ENCODE measurements around the gene PRLR.
"Not testable (repeated sequence)": the region's sequence is repeated elsewhere in the genome, so short reads cannot be mapped to it uniquely, and the experiment has no call there.

The PRLR gene

DNA sequence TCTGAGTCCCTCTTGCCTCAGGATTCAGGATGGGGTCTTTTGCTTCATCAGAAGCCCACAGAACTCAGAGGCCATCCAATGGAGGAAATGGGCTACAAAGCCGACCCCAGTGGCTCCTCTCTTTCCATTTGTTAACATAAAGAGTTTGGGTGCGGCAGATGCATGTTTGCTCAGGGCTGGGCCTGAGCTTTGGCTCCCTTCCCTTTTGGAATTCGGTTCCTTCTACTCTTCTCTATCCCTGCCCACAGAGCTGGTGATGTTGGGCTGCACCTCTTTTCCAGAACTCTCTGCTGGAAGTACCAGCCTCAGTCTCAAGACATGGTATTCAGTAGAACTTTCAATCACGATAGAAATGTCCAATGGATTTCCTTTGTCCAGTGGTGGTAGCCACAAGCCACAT is 115.6 kb downstream of the PRLR start:
- Histone ChIP-seq H4K20me1 (ENCODE audit: insufficient read depth, low read length) (no peaks in the 10 kb centered on the region), H3K27me3 (replicated peaks; ENCODE audit: insufficient read depth, low read length) (no peaks in the 10 kb centered on the region), H3K9ac (ENCODE audit: low read length) (no peak overlapping the region), H3K36me3 (replicated peaks; ENCODE audit: insufficient read depth, low read length) (no peaks in the 10 kb centered on the region), H2AFZ (ENCODE audit: low read length) (no peak overlapping the region), H3K4me2 (ENCODE audit: low read depth, low read length) (no peak overlapping the region), H3K4me3 (ENCODE audit: low read length) (no peak overlapping the region), H3K9me2 (replicated peaks; ENCODE audit: insufficient read depth, low read length) (no peaks in the 10 kb centered on the region), H3K27ac (ENCODE audit: low read length) (no peak overlapping the region), H3F3A (ENCODE audit: insufficient read depth, low read length) (no peaks in the 10 kb centered on the region), H3K79me2 (ENCODE audit: low read length) (no peaks in the 10 kb centered on the region), H3K4me1 (ENCODE audit: low read length) (no peaks in the 10 kb centered on the region), H3K9me3 (replicated peaks; ENCODE audit: insufficient read depth, low read length) (no peaks in the 10 kb centered on the region)
- no peak for DNase-seq
- TF ChIP-seq EZH2phosphoT487 (IDR thresholded peaks at IDR 0.05; ENCODE audit: low read length), result no peak
- no peak for TF ChIP-seq EZH2 (optimal IDR thresholded peaks at IDR 0.05; ENCODE audit: low read depth, low read length)
- TF ChIP-seq, protein P1, sequence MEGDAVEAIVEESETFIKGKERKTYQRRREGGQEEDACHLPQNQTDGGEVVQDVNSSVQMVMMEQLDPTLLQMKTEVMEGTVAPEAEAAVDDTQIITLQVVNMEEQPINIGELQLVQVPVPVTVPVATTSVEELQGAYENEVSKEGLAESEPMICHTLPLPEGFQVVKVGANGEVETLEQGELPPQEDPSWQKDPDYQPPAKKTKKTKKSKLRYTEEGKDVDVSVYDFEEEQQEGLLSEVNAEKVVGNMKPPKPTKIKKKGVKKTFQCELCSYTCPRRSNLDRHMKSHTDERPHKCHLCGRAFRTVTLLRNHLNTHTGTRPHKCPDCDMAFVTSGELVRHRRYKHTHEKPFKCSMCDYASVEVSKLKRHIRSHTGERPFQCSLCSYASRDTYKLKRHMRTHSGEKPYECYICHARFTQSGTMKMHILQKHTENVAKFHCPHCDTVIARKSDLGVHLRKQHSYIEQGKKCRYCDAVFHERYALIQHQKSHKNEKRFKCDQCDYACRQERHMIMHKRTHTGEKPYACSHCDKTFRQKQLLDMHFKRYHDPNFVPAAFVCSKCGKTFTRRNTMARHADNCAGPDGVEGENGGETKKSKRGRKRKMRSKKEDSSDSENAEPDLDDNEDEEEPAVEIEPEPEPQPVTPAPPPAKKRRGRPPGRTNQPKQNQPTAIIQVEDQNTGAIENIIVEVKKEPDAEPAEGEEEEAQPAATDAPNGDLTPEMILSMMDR (IDR thresholded peaks at IDR 0.05; ENCODE audit: low read length), result no peak

DNA sequence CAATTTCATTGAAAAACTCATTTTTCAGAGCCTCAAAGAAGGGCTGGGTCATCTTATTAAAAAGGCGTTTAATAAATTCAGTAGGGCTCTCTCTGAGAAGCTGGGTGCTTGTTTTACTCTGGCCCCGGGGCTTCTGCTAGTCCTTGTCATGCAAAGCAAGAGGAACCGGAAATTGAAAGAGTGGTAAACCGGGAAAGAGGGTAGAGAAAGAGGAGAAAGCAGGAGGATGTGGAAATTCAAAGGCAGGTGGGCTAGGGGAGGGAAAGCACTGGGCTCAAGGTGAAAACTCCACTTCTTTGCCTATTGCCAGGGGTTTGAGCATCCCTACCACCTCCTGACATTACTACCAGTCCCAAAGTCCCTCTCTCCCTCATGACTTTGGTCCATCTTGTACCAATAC is 118.0 kb downstream of the PRLR start:
- Histone ChIP-seq H3K27me3 (replicated peaks; ENCODE audit: insufficient read depth, low read length) (no peaks in the 10 kb centered on the region), H3K9me2 (replicated peaks; ENCODE audit: insufficient read depth, low read length) (no peaks in the 10 kb centered on the region), H4K20me1 (ENCODE audit: insufficient read depth, low read length) (no peaks in the 10 kb centered on the region), H3K27ac (ENCODE audit: low read length) (no peak overlapping the region), H3K79me2 (ENCODE audit: low read length) (no peaks in the 10 kb centered on the region), H2AFZ (ENCODE audit: low read length) (no peak overlapping the region), H3K4me1 (ENCODE audit: low read length) (no peaks in the 10 kb centered on the region), H3K9me3 (replicated peaks; ENCODE audit: insufficient read depth, low read length) (no peaks in the 10 kb centered on the region), H3F3A (ENCODE audit: insufficient read depth, low read length) (no peaks in the 10 kb centered on the region), H3K36me3 (replicated peaks; ENCODE audit: insufficient read depth, low read length) (no peaks in the 10 kb centered on the region), H3K4me2 (ENCODE audit: low read depth, low read length) (no peak overlapping the region), H3K4me3 (ENCODE audit: low read length) (no peak overlapping the region), H3K9ac (ENCODE audit: low read length) (no peak overlapping the region)
- DNase-seq, result no peak
- TF ChIP-seq, protein P1 (IDR thresholded peaks at IDR 0.05; ENCODE audit: low read length), result no peak
- TF ChIP-seq EZH2phosphoT487 (IDR thresholded peaks at IDR 0.05; ENCODE audit: low read length), result no peak
- TF ChIP-seq EZH2 (optimal IDR thresholded peaks at IDR 0.05; ENCODE audit: low read depth, low read length), result no peak

DNA sequence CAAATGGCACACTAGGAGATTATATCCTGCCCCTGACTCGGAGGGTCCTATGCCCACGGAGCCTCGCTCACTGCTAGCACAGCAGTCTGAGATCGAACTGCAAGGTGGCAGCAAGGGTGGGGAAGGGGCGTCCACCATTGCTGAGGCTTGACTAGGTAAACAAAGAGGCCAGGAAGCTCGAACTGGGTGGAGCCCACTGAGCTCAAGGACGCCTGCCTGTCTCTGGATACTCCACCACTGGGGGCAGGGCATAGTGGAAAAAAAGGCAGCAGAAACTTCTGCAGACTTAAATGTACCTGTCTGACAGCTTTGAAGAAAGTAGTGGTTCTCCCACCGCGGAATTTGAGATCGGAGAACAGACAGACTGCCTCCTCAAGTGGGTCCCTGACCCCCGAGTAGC is 125.7 kb downstream of the PRLR start:
- not testable (repeated sequence) for DNase-seq; H3K9ac ChIP-seq (ENCODE audit: low read length); H3K4me2 ChIP-seq (ENCODE audit: low read depth, low read length); H4K20me1 ChIP-seq (ENCODE audit: insufficient read depth, low read length); H2AFZ ChIP-seq (ENCODE audit: low read length); H3K9me2 ChIP-seq (replicated peaks; ENCODE audit: insufficient read depth, low read length); H3K4me3 ChIP-seq (ENCODE audit: low read length); H3K36me3 ChIP-seq (replicated peaks; ENCODE audit: insufficient read depth, low read length); H3K27ac ChIP-seq (ENCODE audit: low read length); H3K9me3 ChIP-seq (replicated peaks; ENCODE audit: insufficient read depth, low read length); H3K79me2 ChIP-seq (ENCODE audit: low read length); H3K4me1 ChIP-seq (ENCODE audit: low read length); H3F3A ChIP-seq (ENCODE audit: insufficient read depth, low read length); H3K27me3 ChIP-seq (replicated peaks; ENCODE audit: insufficient read depth, low read length)

DNA sequence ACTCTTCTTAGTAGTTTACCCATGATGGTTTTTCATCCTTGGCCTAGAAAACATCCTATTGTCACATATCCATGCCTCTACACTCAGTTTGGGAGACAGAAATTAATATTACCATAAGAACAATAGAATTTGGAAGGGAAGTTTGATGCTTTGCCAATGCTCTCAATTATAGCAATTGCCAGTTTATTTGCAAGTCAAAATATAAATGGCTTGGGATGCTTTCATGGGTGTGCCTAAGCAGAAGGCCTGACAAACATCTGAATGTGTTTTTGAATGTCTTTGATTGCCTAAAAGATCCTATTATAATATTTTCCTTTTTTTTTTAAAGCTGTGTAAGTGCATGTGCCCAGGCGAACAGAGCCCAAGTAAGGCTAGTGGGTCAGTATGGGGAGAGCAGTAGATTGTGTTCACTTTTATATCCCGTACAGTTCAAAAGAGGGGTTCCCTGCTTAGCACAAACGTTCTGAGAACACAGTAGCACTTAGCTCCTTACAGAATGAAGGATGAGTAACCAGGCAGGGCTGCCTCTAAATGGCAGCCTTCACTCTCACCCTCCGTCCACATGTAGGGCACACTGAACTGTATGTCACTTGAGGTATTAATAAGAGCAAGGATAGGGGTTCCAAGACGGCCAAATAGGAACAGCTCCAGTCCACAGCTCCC is 126.5 kb downstream of the PRLR start:
- Histone ChIP-seq H4K20me1 (ENCODE audit: insufficient read depth, low read length) (no peaks in the 10 kb centered on the region), H3K4me3 (ENCODE audit: low read length) (no peak overlapping the region), H3K4me2 (ENCODE audit: low read depth, low read length) (no peak overlapping the region), H2AFZ (ENCODE audit: low read length) (no peak overlapping the region), H3K27me3 (replicated peaks; ENCODE audit: insufficient read depth, low read length) (no peaks in the 10 kb centered on the region), H3K4me1 (ENCODE audit: low read length) (no peaks in the 10 kb centered on the region), H3F3A (ENCODE audit: insufficient read depth, low read length) (no peaks in the 10 kb centered on the region), H3K27ac (ENCODE audit: low read length) (no peak overlapping the region), H3K36me3 (replicated peaks; ENCODE audit: insufficient read depth, low read length) (no peaks in the 10 kb centered on the region), H3K9me2 (replicated peaks; ENCODE audit: insufficient read depth, low read length) (no peaks in the 10 kb centered on the region), H3K9ac (ENCODE audit: low read length) (no peak overlapping the region), H3K9me3 (replicated peaks; ENCODE audit: insufficient read depth, low read length) (no peaks in the 10 kb centered on the region), H3K79me2 (ENCODE audit: low read length) (no peaks in the 10 kb centered on the region)
- DNase-seq, result no peak
- no peak for TF ChIP-seq EZH2 (optimal IDR thresholded peaks at IDR 0.05; ENCODE audit: low read depth, low read length)

DNA sequence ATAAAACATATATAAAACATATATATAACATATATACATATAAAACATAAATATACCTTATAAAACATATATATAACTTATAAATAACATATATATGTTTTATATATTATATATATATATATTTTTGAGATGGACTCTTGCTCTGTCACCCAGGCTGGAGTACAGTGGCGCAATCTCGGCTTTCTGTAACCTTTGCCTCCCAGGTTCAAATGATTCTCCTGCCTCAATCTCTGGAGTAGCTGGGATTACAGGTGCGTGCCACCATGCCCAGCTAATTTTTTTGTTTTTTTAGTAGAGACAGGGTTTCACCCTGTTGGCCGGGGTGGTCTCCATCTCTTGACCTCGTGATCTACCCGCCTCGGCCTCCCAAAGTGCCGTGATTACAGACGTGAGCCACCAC is 128.6 kb downstream of the PRLR start:
- H3F3A ChIP-seq (ENCODE audit: insufficient read depth, low read length); H3K79me2 ChIP-seq (ENCODE audit: low read length); H3K4me1 ChIP-seq (ENCODE audit: low read length): not testable (repeated sequence)

More for the DNA sequence above, 128.6 kb downstream of the PRLR start:
- not testable (repeated sequence) for H3K9me3 ChIP-seq (replicated peaks; ENCODE audit: insufficient read depth, low read length); H3K27me3 ChIP-seq (replicated peaks; ENCODE audit: insufficient read depth, low read length); H4K20me1 ChIP-seq (ENCODE audit: insufficient read depth, low read length); H3K9me2 ChIP-seq (replicated peaks; ENCODE audit: insufficient read depth, low read length); DNase-seq; H3K9ac ChIP-seq (ENCODE audit: low read length); H3K36me3 ChIP-seq (replicated peaks; ENCODE audit: insufficient read depth, low read length); H3K27ac ChIP-seq (ENCODE audit: low read length); H2AFZ ChIP-seq (ENCODE audit: low read length); H3K4me3 ChIP-seq (ENCODE audit: low read length); H3K4me2 ChIP-seq (ENCODE audit: low read depth, low read length)

Data from MM.1S (cell line).